ENCODE results near the gene DNAH14. TPM values are rescaled to one million over a fixed set of nuclear protein-coding genes. Genes with fewer than 3 reads are reported as not detected.

Gene DNAH14
- total RNA-seq, 4 donors from 2014 or later = 1.5 to 14.1 (median 3.3) TPM

GRCh38 chr1:225441314-225442122 lies 512.0 kb downstream of the DNAH14 start:
- TF ChIP-seq CTCF (IDR thresholded peaks at IDR 0.05; ENCODE audit: low read depth) = no peak

- no peak for TF ChIP-seq CTCF (IDR thresholded peaks at IDR 0.05; ENCODE audit: low read depth)
Measured at GRCh38 chr1:225442123-225442505, 512.6 kb downstream of the DNAH14 start.

GRCh38 chr1:225445639-225446594 lies 516.4 kb downstream of the DNAH14 start:
- no peak for TF ChIP-seq CTCF (IDR thresholded peaks at IDR 0.05; ENCODE audit: low read depth)

- TF ChIP-seq CTCF (IDR thresholded peaks at IDR 0.05; ENCODE audit: low read depth) = no peak
Measured at GRCh38 chr1:225446595-225446960, 517.1 kb downstream of the DNAH14 start.

- no peak for TF ChIP-seq CTCF (IDR thresholded peaks at IDR 0.05; ENCODE audit: low read depth)
Measured at GRCh38 chr1:225446981-225447615, 517.6 kb downstream of the DNAH14 start.

GRCh38 chr1:225447650-225448089 lies 518.2 kb downstream of the DNAH14 start:
- TF ChIP-seq CTCF (IDR thresholded peaks at IDR 0.05; ENCODE audit: low read depth) = no peak
